ENCODE results near the gene GALNT10. TPM values are rescaled to one million over a fixed set of nuclear protein-coding genes. Genes with fewer than 3 reads are reported as not detected.

The GALNT10 gene
- total RNA-seq, 1 donor from 2014 or later, result 6.7 TPM

- ATAC-seq, result no peak
Measured at GRCh38 chr5:154410008-154410407, 219.5 kb downstream of the GALNT10 start.

DNA sequence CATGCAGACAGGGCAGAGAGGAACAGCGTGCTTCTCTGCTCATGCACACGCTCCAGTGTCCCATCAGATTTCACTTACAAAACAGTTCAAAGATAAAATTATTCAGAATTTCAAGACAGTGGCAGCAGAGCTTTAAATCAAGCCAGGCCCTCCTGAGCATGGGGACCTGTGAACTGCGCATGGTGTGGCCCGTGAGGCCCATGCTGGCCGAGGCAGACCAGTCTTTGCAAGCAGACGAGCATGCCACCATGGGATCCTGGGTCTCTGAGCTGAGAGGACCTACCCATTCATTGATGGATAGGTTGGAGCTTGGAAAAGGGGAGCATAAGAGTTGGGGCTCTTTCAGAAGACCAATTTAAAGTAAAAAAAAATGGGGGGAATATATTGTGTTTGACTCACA lies 220.3 kb downstream of the GALNT10 start:
- ATAC-seq, result no peak

DNA sequence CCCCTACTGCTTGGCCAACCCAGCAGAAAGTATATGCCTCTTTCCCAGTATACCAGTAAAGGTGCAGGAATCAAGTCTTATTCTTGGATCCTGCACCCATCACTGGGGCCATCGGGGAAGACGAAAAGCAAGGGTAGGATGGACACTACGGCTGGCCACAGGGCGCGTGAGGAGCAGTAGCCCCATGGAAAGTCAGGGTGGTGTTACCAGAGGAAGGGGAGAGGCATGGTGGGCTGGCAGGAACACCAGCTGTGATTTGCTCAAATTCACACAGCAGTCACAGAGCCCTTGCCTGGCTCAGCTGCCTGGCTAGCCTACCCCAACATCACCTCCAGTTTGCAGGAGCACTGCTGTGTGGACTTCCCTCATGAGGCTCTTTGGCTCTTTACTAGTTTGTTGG lies 220.8 kb downstream of the GALNT10 start:
- no peak for ATAC-seq

DNA sequence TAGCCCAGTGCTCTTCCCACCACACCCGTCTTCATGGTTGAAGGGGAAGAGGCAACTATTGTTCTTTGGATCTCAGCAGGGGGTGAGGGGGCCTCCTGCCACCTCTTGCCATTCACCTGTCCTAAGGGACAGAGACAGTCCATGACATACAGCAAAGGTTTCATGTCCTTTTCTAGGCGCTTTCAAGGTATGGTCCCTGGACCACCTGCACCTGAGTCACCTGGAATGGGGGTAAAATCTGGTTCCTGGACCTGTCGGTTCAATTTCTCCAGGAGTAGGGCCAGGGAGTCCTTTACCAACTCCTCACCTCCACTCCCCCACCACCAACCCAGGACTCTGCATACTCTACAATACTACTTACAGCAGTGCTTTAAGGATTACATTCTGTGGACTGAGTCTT lies 221.8 kb downstream of the GALNT10 start:
- no peak for ATAC-seq

GRCh38 chr5:154412925-154413324 lies 222.4 kb downstream of the GALNT10 start:
- ATAC-seq, result no peak

DNA sequence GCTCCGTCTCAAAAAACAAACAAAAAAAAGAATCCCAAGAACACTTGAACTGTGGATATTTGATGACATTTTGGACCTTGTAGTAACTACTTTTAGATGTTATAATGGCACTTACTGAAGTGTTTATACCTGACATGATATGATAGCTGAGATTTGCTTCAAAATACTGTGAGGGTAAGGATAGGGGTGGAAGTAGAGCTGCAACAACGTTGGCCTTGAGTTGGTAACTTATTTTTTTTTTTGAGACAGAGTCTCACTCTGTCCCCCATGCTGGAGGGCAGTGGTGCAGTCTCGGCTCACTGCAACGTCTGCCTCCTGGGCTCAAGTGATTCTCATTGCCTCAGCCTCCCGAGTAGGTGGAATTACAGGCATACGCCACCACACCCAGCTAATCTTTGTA lies 224.6 kb downstream of the GALNT10 start:
- ATAC-seq, result no peak

GRCh38 chr5:154418344-154418820 lies 227.8 kb downstream of the GALNT10 start:
- ATAC-seq, result no peak

DNA sequence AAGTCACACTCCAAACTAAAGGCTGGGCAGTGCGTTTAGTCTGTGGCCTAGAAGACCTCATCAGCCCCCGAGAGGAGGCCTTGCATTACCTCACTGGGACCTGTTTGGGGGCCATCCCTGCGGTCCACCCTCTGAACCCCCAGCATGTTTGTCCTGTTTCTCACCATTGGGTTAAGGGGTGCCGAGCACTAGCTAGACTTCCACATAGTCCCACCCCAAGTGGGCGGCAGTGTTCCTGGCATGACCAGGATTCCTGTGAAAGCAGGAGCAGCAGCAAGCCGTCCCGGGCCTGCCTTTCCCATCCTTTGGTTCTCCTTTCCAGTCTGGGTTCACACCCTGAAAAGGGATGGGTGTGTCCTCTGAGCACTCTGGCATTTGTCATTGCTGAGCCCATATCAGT lies 228.7 kb downstream of the GALNT10 start:
- ATAC-seq, result peak; percentile 15

- ATAC-seq, result no peak
Measured at GRCh38 chr5:154421868-154422267, 231.3 kb downstream of the GALNT10 start.

GRCh38 chr5:154422298-154422697 lies 231.8 kb downstream of the GALNT10 start:
- ATAC-seq, result no peak

GRCh38 chr5:154428208-154428607 lies 237.7 kb downstream of the GALNT10 start:
- ATAC-seq, result no peak

DNA sequence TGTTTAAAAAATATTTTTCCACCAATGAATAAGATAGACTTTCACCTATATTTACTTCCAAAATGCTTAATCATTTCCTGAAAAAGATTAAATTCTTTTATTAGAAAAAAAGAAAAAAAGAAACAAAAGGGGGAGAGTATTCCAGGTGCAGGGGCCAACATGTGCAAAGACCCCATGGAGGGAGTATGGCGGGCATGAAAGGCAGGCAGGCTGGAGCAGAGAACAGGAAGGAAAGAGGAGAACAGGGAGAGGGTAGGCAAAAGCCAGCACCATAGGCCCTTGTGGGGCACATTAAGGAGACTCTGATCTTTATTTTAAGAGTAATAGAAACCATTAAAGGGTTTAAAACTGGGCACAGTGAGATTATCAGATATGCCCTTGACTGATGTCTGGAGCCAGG lies 238.8 kb downstream of the GALNT10 start:
- ATAC-seq, result no peak

DNA sequence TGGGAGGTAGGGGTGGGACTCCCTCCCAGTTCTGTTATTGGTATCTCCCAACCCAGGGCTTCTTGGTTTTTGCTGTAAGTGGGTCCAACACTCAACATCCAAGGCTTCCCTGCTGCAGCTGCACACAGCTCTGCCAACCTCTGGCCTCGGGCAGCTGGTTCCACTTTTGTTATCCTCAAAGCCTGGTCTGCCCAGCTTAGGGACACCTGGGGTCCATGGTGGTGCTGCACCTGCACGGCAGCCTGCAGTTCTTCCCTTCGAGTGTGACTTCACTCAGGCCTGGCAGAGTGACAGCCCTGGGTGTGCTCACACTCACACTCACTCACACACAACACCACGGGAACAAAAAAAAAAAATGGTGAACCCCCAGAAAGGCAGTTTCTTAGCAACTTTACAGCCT lies 239.9 kb downstream of the GALNT10 start:
- ATAC-seq, result no peak

GRCh38 chr5:154430961-154431630 lies 240.6 kb downstream of the GALNT10 start:
- ATAC-seq, result no peak

DNA sequence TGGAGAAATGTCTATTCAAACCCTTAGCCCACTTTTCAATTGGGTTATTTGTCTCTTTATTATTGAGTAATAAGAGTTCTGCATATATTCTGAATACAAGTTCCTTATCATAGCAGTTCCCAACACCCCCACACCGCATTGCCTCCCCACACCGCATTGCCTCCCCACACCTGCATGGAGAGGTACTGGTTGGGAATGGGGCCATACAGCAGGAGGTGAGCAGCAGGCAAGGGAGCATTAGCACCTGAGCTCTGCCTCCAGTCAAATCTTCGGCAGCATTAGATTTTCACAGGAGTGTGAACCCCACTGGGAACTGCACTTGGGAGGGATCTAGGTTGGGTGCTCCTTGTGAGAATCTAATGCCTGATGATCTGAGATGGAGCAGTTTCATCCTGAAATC lies 244.7 kb downstream of the GALNT10 start:
- no peak for ATAC-seq

DNA sequence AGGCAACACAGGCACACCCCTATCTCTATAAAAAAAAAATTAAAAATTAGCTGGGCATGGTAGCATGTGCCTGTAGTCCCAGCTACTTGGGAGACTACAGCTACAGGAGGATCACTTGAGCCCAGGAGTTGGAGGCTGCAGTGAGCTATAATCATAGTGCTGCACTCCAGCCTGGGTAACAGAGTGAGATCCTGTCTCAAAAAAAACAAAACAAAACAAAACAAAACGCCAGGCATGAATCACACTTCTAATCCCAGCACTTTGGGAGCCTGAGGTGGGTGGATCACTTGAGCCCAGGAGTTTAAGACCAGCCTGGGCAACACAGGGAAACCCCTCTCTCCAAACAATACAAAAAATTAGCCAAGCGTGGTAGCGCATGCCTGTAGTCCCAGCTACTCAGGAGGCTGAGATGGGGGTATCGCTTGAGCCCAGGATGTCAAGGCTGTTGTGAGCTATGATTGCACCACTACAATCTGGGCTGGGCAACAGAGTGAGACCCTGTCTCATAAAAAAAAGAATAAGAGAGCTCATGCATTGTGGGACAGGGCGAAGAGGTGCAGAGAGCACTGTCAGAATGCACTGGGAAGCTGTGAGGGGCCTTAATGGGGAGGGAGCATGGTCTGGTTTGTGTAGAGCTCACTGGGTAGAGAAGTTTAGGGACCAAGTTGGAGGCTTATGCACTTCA lies 246.9 kb downstream of the GALNT10 start:
- ATAC-seq, result no peak

DNA sequence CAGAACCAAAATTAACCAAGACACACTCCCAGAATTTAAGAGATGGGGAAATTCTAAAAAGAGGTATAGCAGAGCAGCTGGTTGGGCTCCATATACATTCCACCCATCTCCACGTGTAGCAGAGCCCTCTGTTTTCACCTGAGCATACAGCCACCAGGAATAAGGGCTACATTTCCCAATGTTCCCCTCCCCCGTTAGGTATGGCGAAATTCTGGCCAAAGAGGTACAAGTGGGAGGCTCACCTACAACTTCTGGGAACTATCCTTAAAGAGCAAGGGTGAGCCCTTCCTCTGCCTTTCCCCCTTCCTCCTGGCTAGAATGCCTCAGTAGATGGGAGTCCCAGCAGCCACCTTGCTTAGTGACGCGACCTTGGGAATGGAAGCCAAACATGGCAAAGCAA lies 250.0 kb downstream of the GALNT10 start:
- ATAC-seq, result no peak

GRCh38 chr5:154442801-154443200 lies 252.3 kb downstream of the GALNT10 start:
- peak; percentile 66 for ATAC-seq

DNA sequence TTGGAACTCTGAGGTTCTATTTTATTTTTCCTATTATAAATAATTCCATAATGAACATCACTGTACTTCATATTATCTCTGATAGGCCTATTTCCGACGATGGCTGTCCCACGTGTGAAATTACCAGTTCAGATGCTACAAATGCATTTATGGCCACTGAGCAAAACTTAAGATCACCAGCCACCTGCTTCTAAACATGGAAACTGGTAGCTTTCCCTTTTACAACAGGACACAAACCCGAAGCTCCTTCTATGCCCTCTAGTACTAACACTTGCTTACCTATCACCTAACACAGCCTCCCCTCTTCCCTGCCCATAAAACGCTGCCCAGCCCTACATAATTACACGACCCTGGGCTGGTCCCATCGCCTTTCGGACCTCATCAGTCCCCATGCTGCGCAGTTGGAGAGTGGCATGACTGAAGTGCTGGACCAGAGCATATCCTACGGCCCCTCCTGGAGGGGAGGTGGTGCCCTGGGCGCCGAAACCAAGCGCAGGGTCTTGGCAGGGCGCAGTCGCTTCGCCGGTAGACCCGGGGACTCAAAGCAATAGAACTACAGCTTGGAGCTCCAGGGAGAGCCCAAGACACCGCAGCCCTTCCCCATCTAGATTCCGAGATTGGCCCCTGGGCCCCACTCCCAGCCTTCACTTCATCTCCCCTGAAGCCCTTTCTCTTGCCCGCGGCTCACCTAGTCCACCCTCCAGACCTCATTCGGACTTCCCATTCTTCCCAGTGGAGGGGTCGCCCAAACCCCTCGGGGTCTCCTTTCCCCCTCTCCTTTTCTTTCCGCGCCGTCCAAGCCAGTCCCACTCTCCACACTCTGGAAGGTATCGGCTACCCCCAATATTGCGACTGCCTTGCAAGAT lies 254.3 kb downstream of the GALNT10 start:
- no peak for ATAC-seq

GRCh38 chr5:154445422-154446194 lies 255.1 kb downstream of the GALNT10 start, which contains the start of gene SAP30L:
Gene SAP30L (plus strand): TSS chr5:154445997. CDS start chr5:154446605, 608 bp downstream.
- ATAC-seq, result peak; percentile 98

GRCh38 chr5:154446195-154447088 lies 255.9 kb downstream of the GALNT10 start:
- no peak for ATAC-seq
